ENCODE measurements around the gene PDE7B.

The PDE7B gene

DNA sequence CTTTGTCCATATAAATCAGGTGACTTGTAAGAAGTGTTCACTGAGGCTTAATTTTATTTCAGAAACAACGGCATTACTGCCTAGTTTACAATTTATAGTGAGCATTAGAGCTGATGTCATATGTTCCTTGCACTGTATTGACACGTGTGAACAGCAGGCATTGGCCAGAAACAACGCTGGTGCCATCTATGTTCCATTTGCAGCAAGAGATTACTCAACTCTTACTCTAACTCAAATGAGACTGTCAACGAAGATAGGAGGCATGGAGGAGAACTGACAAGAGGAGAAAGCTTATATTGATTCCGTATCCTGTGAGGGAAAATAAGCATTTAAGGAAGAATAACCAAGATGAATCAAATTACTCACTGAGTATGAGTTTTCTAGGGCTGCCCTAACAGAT, 350.2 kb downstream of the PDE7B start:
- no peak for TF ChIP-seq SIN3A (IDR thresholded peaks at IDR 0.05; ENCODE audit: borderline replicate concordance, insufficient read depth, low read length)
- TF ChIP-seq TAF1 (IDR thresholded peaks at IDR 0.05; ENCODE audit: borderline replicate concordance, insufficient read depth, low read length) = no peak
- TF ChIP-seq, protein P1, sequence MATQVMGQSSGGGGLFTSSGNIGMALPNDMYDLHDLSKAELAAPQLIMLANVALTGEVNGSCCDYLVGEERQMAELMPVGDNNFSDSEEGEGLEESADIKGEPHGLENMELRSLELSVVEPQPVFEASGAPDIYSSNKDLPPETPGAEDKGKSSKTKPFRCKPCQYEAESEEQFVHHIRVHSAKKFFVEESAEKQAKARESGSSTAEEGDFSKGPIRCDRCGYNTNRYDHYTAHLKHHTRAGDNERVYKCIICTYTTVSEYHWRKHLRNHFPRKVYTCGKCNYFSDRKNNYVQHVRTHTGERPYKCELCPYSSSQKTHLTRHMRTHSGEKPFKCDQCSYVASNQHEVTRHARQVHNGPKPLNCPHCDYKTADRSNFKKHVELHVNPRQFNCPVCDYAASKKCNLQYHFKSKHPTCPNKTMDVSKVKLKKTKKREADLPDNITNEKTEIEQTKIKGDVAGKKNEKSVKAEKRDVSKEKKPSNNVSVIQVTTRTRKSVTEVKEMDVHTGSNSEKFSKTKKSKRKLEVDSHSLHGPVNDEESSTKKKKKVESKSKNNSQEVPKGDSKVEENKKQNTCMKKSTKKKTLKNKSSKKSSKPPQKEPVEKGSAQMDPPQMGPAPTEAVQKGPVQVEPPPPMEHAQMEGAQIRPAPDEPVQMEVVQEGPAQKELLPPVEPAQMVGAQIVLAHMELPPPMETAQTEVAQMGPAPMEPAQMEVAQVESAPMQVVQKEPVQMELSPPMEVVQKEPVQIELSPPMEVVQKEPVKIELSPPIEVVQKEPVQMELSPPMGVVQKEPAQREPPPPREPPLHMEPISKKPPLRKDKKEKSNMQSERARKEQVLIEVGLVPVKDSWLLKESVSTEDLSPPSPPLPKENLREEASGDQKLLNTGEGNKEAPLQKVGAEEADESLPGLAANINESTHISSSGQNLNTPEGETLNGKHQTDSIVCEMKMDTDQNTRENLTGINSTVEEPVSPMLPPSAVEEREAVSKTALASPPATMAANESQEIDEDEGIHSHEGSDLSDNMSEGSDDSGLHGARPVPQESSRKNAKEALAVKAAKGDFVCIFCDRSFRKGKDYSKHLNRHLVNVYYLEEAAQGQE (IDR thresholded peaks at IDR 0.05; ENCODE audit: insufficient read depth in 1 of 2, low read depth in 2 of 2, low read length in 2 of 2) = no peak
- no peak for TF ChIP-seq FOXP2 (optimal IDR thresholded peaks at IDR 0.05; ENCODE audit: borderline replicate concordance, extremely low read depth, extremely low read length, insufficient read depth)

DNA sequence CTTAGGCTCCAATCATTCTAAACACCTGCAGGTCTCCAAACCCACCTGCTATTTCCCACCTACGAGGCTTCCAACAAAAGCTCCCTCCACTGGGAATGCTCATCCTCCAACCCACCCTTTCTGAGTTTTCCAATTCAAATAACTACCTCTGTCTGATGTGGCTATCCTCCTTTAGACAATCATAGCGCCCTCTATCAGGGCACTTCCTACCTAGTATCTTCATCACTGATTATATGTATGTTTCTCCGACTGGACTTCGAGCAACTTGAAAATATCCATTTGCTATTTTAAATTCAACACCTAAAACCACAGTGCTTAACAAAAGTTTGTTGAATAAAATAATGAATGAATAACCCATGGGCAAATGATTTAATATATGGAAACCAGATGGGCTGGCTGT, 357.3 kb downstream of the PDE7B start:
- TF ChIP-seq SIN3A (IDR thresholded peaks at IDR 0.05; ENCODE audit: borderline replicate concordance, insufficient read depth, low read length) (no peak), POLR2AphosphoS5 (IDR thresholded peaks at IDR 0.05; ENCODE audit: low read depth, low read length) (no peak), FOXP2 (optimal IDR thresholded peaks at IDR 0.05; ENCODE audit: borderline replicate concordance, extremely low read depth, extremely low read length, insufficient read depth) (no peak), TAF1 (IDR thresholded peaks at IDR 0.05; ENCODE audit: borderline replicate concordance, insufficient read depth, low read length) (no peak)
- TF ChIP-seq, protein P1 (IDR thresholded peaks at IDR 0.05; ENCODE audit: insufficient read depth in 1 of 2, low read depth in 2 of 2, low read length in 2 of 2) = no peak

DNA sequence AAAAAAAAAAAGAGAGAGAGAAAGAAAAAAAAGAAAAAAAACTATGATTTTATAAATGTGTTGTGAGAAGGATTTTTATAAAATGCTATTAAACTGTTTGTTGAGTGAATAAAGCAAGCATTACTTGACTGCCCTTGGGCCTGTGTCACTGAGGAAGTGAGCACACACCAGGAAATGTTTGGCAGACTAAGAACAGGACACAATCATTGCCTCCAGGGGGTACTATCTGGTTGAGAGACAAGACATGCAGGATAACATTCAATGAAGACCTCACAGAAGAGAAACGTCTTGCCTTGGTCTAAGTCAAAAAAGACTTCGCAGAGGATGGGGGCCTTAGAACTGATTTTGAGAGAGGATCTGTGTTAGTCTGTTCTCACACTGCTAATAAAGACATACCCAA, 358.0 kb downstream of the PDE7B start:
- no peak for TF ChIP-seq POLR2AphosphoS5 (IDR thresholded peaks at IDR 0.05; ENCODE audit: low read depth, low read length)
- no peak for TF ChIP-seq SIN3A (IDR thresholded peaks at IDR 0.05; ENCODE audit: borderline replicate concordance, insufficient read depth, low read length)
- no peak for TF ChIP-seq TAF1 (IDR thresholded peaks at IDR 0.05; ENCODE audit: borderline replicate concordance, insufficient read depth, low read length)
- TF ChIP-seq, protein P1 (IDR thresholded peaks at IDR 0.05; ENCODE audit: insufficient read depth in 1 of 2, low read depth in 2 of 2, low read length in 2 of 2) = no peak
- no peak for TF ChIP-seq FOXP2 (optimal IDR thresholded peaks at IDR 0.05; ENCODE audit: borderline replicate concordance, extremely low read depth, extremely low read length, insufficient read depth)

DNA sequence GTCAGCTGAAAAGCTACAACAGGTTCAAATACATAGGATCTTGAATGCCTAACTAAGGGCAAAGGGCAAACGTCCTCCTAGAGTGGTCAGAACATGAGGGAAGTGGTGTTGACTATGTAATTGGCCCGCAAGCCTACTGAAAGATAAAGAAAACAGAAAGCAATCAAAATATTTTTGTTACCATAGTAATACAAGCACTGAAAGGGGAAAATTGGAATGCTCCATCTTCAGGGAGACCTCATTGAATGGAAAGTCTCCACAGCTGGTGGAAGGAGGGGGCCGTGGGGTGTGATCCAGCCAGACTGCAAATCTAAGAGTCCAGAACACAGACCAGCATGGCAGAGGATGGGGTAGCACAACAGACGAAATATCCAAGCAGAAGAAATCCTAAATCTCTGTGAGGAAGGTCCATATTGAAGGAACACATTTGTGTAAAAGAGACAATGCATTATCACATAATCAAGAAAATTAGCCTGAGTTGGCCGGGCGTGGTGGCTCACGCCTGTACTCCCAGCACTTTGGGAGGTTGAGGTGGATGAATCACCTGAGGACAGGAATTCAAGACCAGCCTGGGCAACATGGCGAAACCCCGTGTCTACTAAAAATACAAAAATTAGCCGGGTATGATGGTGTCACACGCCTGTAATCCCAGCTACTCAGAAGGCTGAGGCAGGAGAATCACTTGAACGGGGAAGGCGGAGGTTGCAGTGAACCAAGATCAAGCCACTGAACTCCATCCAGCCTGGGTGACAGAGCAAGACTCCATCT, 359.1 kb downstream of the PDE7B start:
- no peak for TF ChIP-seq SIN3A (IDR thresholded peaks at IDR 0.05; ENCODE audit: borderline replicate concordance, insufficient read depth, low read length)
- TF ChIP-seq, protein P1 (IDR thresholded peaks at IDR 0.05; ENCODE audit: insufficient read depth in 1 of 2, low read depth in 2 of 2, low read length in 2 of 2) = no peak
- no peak for TF ChIP-seq TAF1 (IDR thresholded peaks at IDR 0.05; ENCODE audit: borderline replicate concordance, insufficient read depth, low read length)
- TF ChIP-seq POLR2AphosphoS5 (IDR thresholded peaks at IDR 0.05; ENCODE audit: low read depth, low read length) = no peak
- TF ChIP-seq FOXP2 (optimal IDR thresholded peaks at IDR 0.05; ENCODE audit: borderline replicate concordance, extremely low read depth, extremely low read length, insufficient read depth) = no peak

All from PFSK-1 (cell line).